HG02588 (cell line): ENCODE data around the gene EIF2D.
"Not testable (repeated sequence)": the region's sequence is repeated elsewhere in the genome, so short reads cannot be mapped to it uniquely, and the experiment has no call there.

ENCODE experiments used
- ATAC-seq: cut with Tn5 transposase; IDR thresholded peaks from one replicate; pipeline ENCODE4 v1.9.1; 2021; ENCODE audit warnings: mild to moderate bottlenecking, moderate library complexity; ENCODE audit not compliant: unreplicated experiment

EIF2D gene

GRCh38 chr1:206612129-206612876, at the start of gene EIF2D:
Gene EIF2D (minus strand): TSS chr1:206612465. CDS start chr1:206612342, 123 bp downstream.
- ATAC-seq: peak; percentile 87

GRCh38 chr1:206661161-206661820, 49.0 kb upstream of the EIF2D start:
- ATAC-seq: no peak

- no peak for ATAC-seq
These were observed 47.9 kb upstream of the EIF2D start for GRCh38 chr1:206660136-206660535.

- no peak for ATAC-seq
These were observed 46.7 kb upstream of the EIF2D start for GRCh38 chr1:206658981-206659273.

- no peak for ATAC-seq
These were observed 46.2 kb upstream of the EIF2D start for GRCh38 chr1:206658264-206658980.

- no peak for ATAC-seq
These were observed 45.5 kb upstream of the EIF2D start for GRCh38 chr1:206657751-206658150.

GRCh38 chr1:206656936-206657335, 44.7 kb upstream of the EIF2D start:
- ATAC-seq: no peak

GRCh38 chr1:206655471-206655882, 43.2 kb upstream of the EIF2D start:
- ATAC-seq: no peak

- ATAC-seq: no peak
These were observed 42.6 kb upstream of the EIF2D start for GRCh38 chr1:206654828-206655227.

GRCh38 chr1:206653715-206654459, 41.6 kb upstream of the EIF2D start:
- ATAC-seq: no peak

- no peak for ATAC-seq
These were observed 40.0 kb upstream of the EIF2D start for GRCh38 chr1:206651958-206652890.

- ATAC-seq: no peak
These were observed 38.7 kb upstream of the EIF2D start for GRCh38 chr1:206651014-206651413.

- ATAC-seq: no peak
These were observed 37.1 kb upstream of the EIF2D start for GRCh38 chr1:206649261-206649921.

GRCh38 chr1:206647224-206647623, 35.0 kb upstream of the EIF2D start:
- ATAC-seq: no peak

GRCh38 chr1:206646504-206646903, 34.2 kb upstream of the EIF2D start:
- no peak for ATAC-seq

GRCh38 chr1:206643118-206643698, 30.9 kb upstream of the EIF2D start:
- no peak for ATAC-seq

GRCh38 chr1:206642074-206642473, 29.8 kb upstream of the EIF2D start:
- not testable (repeated sequence) for ATAC-seq

- no peak for ATAC-seq
These were observed 25.3 kb upstream of the EIF2D start for GRCh38 chr1:206637605-206638004.

GRCh38 chr1:206636671-206637070, 24.4 kb upstream of the EIF2D start:
- no peak for ATAC-seq
